HCT116 (cell line): ENCODE measurements around the gene GBX1.

Source experiments
- CEBPB ChIP-seq: IDR thresholded peaks from 2 replicates; pipeline ENCODE4 v1.6.1; 2012; ENCODE audit warnings: low read depth
- POLR2A ChIP-seq: IDR thresholded peaks from 2 replicates; pipeline ENCODE4 v1.7.0; 2011; ENCODE audit warnings: borderline replicate concordance; ENCODE audit not compliant: insufficient read depth, insufficient read length; ENCODE audit errors: extremely low read depth
- POLR2AphosphoS5 ChIP-seq: IDR thresholded peaks from 2 replicates; pipeline ENCODE4 v1.6.1; 2011; ENCODE audit warnings: mild to moderate bottlenecking, low read depth, low read length, moderate library complexity
- ZBTB33 ChIP-seq: IDR thresholded peaks from 2 replicates; pipeline ENCODE4 v1.6.1; 2011; ENCODE audit warnings: mild to moderate bottlenecking, low read length, moderate library complexity; ENCODE audit not compliant: insufficient replicate concordance; ENCODE audit errors: extremely low read depth
- ZNF274 ChIP-seq: fragments of 200-500 bp; sonication (Bioruptor generic); IDR thresholded peaks from 2 replicates; pipeline ENCODE4 v1.6.1; 2014; ENCODE audit warnings: mild to moderate bottlenecking, low read depth, low read length, inconsistent platforms
- TF ChIP-seq, protein P1 (sequence below), 3 experiments: fragments of 200-600 bp in 1 of 3; sonication (generic) in 1 of 3; IDR thresholded peaks in 2 of 3; conservative IDR thresholded peaks in 1 of 3; 2 replicates each; pipeline ENCODE4 v1.5.1; 2012 to 2017; ENCODE audit warnings: low read depth in 2 of 3, low read length in 2 of 3, antibody characterized with exemption in 1 of 3, borderline replicate concordance in 1 of 3, control low read depth in 1 of 3, mild to moderate bottlenecking in 1 of 3, mixed read lengths in 1 of 3, mixed run types in 1 of 3, moderate library complexity in 1 of 3; ENCODE audit not compliant: insufficient read depth in 1 of 3

DNA sequence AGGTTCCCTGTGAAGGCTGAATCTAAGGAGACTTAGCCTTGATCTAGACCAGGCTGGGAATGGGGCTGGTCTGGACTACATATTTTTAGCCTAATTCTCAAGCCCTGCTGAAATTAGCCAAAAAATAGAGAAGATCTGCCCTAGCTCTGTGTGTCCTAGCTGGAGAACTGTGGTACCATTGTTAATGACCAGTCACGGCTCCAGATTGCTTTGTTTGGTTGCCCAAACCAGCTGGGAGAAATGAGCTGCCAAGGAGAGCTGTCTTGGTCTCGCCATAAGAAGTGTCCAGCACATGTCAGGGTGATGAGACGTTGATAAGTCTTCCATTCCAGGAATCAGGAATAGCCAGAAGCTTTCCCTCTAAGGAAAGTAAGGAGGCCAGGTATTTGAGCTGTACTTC lies 20.7 kb downstream of the GBX1 start:
- TF ChIP-seq, protein P1, sequence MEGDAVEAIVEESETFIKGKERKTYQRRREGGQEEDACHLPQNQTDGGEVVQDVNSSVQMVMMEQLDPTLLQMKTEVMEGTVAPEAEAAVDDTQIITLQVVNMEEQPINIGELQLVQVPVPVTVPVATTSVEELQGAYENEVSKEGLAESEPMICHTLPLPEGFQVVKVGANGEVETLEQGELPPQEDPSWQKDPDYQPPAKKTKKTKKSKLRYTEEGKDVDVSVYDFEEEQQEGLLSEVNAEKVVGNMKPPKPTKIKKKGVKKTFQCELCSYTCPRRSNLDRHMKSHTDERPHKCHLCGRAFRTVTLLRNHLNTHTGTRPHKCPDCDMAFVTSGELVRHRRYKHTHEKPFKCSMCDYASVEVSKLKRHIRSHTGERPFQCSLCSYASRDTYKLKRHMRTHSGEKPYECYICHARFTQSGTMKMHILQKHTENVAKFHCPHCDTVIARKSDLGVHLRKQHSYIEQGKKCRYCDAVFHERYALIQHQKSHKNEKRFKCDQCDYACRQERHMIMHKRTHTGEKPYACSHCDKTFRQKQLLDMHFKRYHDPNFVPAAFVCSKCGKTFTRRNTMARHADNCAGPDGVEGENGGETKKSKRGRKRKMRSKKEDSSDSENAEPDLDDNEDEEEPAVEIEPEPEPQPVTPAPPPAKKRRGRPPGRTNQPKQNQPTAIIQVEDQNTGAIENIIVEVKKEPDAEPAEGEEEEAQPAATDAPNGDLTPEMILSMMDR (IDR thresholded peaks at IDR 0.05 in 2 of 3, conservative IDR thresholded peaks at IDR 0.05 in 1 of 3; ENCODE audit: borderline replicate concordance in 1 of 3, insufficient read depth in 1 of 3, low read depth in 2 of 3, low read length in 2 of 3) = no peak
- TF ChIP-seq ZNF274 (no peak), CEBPB (no peak), POLR2A (no peak), POLR2AphosphoS5 (no peak), ZBTB33 (no peak)
